Right lung (tissue), 5 donors: ENCODE data around the gene ABCC12. TPM values are rescaled to one million over a fixed set of nuclear protein-coding genes. Genes with fewer than 3 reads are reported as not detected.

Experiments used
- DNase-seq, 2 donors: peaks; one replicate each; pipeline ENCODE4 v3.0.0-alpha.2; 2013
- polyA plus RNA-seq, 5 donors: library from polyadenylated mRNA; unstranded; fragments of 120-200 nt; gene quantifications; one replicate each; pipeline versions ENCODE4 v1.2.1 to v1.2.3, GENCODE V29; 2013; ENCODE audit warnings: inconsistent platforms in 1 of 5, low replicate concordance in 1 of 5; ENCODE audit not compliant: insufficient read length in 5 of 5, insufficient read depth in 1 of 5

Gene ABCC12
- polyA plus RNA-seq, 5 donors: 0.13 to 0.22 (median 0.18) TPM

DNA sequence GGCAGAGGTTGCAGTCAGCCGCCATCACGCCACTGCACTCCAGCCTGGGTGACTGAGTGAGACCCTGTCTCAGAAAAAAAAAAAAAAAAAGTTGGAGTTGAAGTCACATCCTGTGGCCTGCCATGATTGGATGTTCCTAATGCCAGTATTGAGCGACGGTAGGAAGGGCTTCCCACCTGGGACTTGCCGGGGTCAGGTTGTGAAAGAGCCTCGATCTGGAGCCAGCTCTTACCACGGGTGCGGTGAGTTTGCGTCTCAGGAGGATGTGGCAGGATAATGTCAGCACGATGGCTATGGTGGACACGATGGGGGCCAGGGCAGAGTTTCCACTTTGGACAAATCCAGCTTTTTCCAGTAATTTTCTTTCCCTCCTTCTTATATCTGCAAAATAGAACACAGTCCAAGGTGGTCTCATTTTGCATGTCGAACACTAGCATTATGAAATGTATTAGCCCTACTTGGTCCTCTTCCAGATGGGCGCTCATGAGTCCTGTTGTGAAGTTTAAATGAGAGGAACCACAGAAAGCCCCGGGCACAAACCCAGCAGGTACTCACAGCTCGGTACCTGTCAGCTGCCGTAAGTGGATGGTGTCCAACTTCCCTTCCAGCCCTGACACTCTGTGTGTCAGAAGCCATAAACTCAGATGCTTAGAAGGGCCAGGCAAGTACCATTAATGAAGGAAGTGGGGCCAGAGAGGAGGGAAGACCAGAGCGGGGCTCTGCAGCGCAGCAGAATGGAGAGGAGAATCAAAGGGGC, 22.2 kb downstream of the ABCC12 start:
- no peak for DNase-seq

DNA sequence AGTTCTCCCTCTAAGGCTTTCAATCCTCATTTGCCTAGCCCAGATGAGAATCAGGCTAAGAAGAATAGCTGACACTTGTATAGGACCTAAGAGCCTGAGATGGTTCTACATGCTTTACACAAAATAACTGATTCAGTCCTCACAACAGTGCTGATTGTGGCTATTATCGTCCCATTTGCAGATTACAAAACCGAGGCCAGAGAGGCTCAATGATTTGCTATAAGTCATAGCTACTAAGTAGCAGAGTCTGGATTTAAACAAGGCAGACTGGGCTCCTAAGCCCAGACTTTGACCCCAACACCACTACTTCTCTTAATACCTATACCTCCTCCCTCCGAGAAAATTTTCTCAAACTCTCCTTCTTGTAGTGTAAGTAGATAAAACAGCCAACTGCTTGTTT, 23.1 kb downstream of the ABCC12 start:
- DNase-seq: no peak

GRCh38 chr16:48131201-48131935, 24.4 kb downstream of the ABCC12 start:
- no peak for DNase-seq

- DNase-seq: no peak
Measured at GRCh38 chr16:48129926-48130325, 25.9 kb downstream of the ABCC12 start.

DNA sequence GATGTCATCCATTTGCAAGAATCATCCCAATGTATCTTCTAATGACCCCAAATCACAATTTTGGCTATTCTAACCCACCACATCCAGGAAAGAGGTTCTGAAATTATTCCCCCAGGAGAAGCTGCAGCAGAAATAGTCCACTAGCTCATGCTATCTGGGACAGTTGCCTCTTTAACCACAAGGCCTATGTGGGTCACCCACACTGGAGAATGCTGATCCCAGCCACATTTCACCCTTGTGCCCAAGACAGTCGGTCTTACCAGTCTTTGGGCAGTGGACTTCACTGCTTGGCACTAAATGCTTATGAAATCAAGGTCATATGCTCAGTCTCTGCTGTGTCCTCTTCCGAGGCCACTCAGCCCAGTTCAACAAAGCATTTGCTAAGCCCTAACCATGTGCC, 27.0 kb downstream of the ABCC12 start:
- DNase-seq: no peak

DNA sequence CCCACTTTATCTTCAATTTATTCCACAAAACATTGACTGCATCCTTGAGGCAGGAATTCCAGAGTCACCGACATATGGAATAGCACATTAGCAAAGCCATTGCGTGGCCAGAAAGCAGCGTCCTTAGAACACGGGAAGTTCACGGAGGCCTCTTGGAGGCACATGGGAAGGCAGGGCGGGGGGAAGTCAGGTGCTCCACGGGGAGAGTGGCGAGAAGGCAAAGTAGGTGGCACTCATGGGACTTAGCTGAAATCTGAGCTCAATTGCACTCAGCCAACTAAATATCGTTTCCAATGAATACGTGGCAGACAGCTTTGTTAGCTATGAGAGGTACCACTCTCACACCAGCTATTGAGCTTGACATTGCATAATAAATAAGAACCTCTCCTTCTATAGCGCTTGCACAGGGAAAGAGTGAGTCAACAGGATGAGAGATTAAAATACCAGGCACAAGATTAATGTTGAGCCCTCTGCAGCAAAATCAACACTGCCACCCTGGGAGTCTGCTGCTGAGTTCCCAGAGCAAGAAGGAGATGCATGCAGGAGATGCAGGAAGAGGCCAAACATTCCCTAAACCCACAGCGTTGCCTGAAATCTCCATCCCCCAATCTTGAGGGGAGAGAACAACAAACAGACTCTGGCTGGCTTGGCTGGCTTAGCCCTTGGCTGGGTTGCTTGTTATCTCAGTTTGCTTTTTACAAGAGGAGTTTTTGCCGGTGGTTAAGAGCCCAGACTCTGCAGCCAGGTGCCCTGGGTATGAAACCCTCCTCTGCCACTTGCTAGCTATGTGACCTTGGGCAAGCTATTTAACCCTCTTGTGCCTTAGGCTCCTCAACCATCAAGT, 28.8 kb downstream of the ABCC12 start:
- DNase-seq: peak; percentile 53 to 58

DNA sequence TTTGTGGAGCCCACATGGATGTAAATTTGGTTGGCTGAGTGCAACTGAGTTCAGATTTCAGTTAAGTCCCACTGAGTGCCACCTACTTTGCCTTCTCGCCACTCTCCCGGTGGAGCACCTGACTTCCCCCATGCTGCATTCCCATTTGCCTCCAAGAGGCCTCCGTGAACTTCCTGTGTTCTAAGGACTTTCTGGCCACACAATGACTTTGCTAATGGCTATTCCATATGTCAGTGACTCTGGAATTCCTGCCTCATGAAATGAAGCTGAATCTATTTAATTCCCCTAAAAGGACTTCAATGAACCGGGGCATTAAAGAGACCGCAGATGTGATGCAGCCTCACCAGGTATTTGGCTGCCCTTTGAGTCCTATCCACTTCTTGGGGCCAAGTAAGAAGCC, 29.9 kb downstream of the ABCC12 start:
- no peak for DNase-seq

- DNase-seq: no peak
Measured at GRCh38 chr16:48124266-48124665, 31.5 kb downstream of the ABCC12 start.

- no peak for DNase-seq
Measured at GRCh38 chr16:48123104-48123788, 32.5 kb downstream of the ABCC12 start.

GRCh38 chr16:48121276-48121675, 34.5 kb downstream of the ABCC12 start:
- no peak for DNase-seq

DNA sequence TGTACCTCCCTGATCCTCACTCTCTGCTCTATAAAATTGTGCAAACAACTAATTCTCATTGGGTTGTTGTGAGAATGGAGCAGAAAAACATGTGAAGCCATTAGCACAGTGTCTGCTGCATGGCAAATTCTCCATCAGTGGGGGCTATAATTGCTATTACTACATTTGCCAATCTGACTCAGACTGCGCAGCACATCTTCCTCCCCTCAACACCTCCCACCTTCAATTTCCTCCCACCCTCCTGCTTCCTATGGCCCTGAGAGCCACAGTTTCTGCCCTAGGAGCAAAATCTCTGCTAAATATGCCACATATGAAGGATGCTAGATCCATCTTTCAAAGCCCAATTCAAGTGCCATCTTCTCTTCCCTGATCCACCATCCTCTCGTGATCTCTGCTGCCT, 37.0 kb downstream of the ABCC12 start:
- no peak for DNase-seq

- peak in 1 of 2 donors; percentile 21 for DNase-seq
Measured at GRCh38 chr16:48117217-48118105, 38.3 kb downstream of the ABCC12 start.

DNA sequence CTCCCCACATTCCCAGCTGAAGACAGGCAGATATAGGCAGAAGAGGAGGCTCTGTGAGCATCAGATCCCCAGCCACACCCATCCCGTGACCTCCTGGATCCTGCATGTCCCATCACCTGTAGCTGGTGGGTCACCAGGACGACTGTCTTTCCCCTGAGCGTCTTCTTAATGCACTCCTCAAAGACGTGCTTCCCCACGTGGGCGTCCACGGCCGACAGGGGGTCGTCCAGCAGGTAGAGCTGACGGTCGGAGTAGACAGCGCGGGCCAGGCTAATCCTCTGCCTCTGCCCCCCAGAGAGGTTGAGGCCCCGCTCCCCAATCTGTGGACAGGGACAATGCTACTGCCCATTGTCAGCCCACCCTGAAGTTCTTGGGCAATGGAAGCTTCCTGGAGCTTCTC, 40.5 kb downstream of the ABCC12 start:
- no peak for DNase-seq

DNA sequence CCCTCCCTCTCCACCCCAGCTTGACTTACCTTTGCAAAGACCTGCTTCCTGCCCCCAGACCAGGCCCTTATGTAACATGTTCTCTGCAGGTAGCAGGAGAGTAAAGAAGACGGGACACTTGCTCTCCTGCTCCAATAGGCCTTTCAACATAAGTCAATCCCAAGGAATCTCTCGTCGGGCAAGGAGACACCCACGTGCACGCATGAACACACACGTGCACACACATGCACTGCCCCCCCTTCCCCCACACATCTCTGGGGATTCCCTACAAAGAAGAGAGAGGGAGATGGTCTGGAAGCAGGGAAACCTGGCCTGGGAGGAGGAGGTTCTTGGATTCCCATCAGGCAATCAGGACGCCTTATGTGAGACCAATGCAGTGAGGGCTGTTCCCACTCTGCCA, 41.4 kb downstream of the ABCC12 start:
- DNase-seq: no peak

DNA sequence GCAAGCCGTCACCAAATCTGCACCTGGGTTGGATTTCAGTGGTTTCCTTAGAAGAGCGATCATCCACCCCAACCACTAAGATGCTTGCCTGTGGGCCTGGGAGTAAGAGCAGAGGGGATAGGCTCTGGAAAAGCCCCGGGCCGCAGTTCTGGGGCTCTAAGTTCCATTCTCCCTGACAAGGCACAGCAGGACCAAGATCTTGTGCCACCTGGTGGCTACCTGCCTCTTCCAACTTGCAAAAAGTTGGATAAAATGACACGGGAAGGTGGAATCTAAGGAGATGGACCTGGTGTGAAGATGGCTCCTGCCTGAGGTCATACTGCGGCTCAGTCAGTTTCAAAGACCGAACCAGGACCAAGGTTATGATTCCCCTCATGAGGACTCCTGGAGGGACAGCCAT, 42.3 kb downstream of the ABCC12 start:
- no peak for DNase-seq

DNA sequence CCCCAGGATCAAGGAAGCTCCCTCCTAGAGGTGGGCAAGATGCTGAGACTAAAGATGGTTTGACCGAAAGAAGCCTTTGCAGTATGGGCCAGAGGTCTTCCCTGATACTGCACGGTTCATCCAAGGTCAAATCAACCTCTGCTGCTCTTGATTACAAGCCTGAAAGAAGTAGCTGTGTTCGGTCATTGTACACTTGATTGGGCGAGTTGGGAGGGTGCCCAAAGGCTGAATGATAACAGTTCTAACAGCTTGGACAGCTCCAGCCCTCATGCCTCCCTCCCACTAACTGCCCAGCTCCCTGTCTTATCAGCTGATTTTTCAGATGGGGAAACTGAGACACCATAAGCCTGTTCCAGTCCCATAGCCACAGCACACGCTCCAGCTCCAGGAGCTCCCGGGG, 42.8 kb downstream of the ABCC12 start:
- no peak for DNase-seq

- DNase-seq: no peak
Measured at GRCh38 chr16:48112600-48112999, 43.2 kb downstream of the ABCC12 start.

GRCh38 chr16:48110982-48111381, 44.8 kb downstream of the ABCC12 start:
- no peak for DNase-seq

DNA sequence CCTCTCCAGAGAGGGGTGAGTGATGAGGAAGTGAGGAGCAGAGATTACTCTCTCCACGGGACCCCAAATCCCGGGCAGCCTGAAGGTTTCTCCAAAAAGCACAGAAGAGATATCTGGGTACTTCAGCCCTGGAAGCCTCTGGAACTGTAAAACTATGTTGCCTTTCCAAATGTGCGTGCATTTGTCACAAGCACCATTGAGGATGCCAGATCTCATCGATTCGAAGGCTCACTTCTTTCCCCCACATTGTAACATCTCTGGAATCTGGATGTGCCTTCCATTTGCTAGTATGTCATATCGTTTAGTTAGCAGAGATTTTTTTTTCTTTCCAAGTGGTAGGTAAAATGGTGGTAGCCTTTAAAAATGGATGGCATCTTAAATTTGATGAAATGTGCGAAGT, 45.8 kb downstream of the ABCC12 start:
- no peak for DNase-seq

- no peak for DNase-seq
Measured at GRCh38 chr16:48109475-48109874, 46.3 kb downstream of the ABCC12 start.

GRCh38 chr16:48106446-48106845, 49.3 kb downstream of the ABCC12 start:
- DNase-seq: no peak
